Measurements from ENCODE around the gene IRX3.

Gene IRX3

DNA sequence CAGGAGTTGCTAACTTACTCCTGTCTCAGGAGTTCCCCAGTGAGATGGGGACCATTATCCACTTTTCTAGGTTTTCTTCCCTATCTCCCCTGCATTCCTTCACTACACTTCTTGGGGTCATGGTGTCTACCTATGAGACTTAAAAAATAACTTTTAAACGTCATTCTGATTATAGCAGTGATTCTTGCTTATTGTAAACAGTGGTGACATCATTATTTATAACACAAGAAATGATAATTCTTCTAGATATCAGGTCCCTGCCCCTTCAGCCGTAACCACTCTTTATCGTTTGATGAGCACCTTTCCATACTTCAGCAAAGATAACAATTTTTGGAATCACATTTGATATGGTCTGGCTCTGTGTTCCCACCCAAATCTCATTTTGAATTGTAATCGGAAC is 27.2 kb upstream of the IRX3 start:
- TF ChIP-seq EZH2 (optimal IDR thresholded peaks at IDR 0.05; ENCODE audit: low read depth, low read length) (no peak), CTCF (IDR thresholded peaks at IDR 0.05; ENCODE audit: low read length) (no peak), EZH2phosphoT487 (IDR thresholded peaks at IDR 0.05; ENCODE audit: low read length) (no peak)
- no peak for DNase-seq
- Histone ChIP-seq H3K4me1 (ENCODE audit: low read length) (no peaks in the 10 kb centered on the region), H3F3A (ENCODE audit: insufficient read depth, low read length) (no peaks in the 10 kb centered on the region), H3K79me2 (ENCODE audit: low read length) (no peaks in the 10 kb centered on the region), H3K27me3 (replicated peaks; ENCODE audit: insufficient read depth, low read length) (no peaks in the 10 kb centered on the region), H2AFZ (ENCODE audit: low read length) (no peak overlapping the region), H3K4me2 (ENCODE audit: low read depth, low read length) (no peak overlapping the region), H3K9ac (ENCODE audit: low read length) (no peak overlapping the region), H4K20me1 (ENCODE audit: insufficient read depth, low read length) (no peaks in the 10 kb centered on the region), H3K9me2 (replicated peaks; ENCODE audit: insufficient read depth, low read length) (no peaks in the 10 kb centered on the region), H3K4me3 (ENCODE audit: low read length) (no peak overlapping the region), H3K27ac (ENCODE audit: low read length) (no peak overlapping the region), H3K9me3 (replicated peaks; ENCODE audit: insufficient read depth, low read length) (no peaks in the 10 kb centered on the region), H3K36me3 (replicated peaks; ENCODE audit: insufficient read depth, low read length) (no peaks in the 10 kb centered on the region)

DNA sequence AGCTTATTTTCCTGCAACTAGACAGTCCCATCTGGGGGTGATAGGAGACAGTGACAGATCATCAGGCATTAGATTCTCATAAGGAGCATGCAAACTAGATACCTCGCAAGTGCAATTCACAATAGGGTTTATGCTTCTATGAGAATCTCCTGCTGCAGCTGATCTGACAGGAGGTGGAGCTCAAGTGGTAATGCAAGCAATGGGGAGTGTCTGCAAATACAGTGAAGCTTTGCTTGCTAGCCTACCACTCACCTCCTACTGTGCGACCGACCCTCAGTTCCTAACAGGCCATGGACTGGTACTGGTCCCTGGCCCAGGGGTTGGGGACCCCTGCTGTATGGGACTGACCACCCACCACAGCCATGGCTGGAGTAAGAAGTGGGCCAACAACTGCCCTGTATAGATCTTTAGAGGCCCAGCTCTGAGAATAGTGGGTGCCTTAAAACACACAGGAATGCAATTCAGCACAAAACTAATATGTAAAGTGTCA is 26.0 kb upstream of the IRX3 start:
- Histone ChIP-seq H2AFZ (ENCODE audit: low read length) (no peak overlapping the region), H3K9me2 (replicated peaks; ENCODE audit: insufficient read depth, low read length) (no peaks in the 10 kb centered on the region), H3K4me1 (ENCODE audit: low read length) (no peaks in the 10 kb centered on the region), H4K20me1 (ENCODE audit: insufficient read depth, low read length) (no peaks in the 10 kb centered on the region), H3K4me2 (ENCODE audit: low read depth, low read length) (no peak overlapping the region), H3K9ac (ENCODE audit: low read length) (no peak overlapping the region), H3K9me3 (replicated peaks; ENCODE audit: insufficient read depth, low read length) (no peaks in the 10 kb centered on the region), H3K36me3 (replicated peaks; ENCODE audit: insufficient read depth, low read length) (no peaks in the 10 kb centered on the region), H3K27ac (ENCODE audit: low read length) (no peak overlapping the region), H3K4me3 (ENCODE audit: low read length) (no peak overlapping the region), H3K27me3 (replicated peaks; ENCODE audit: insufficient read depth, low read length) (no peaks in the 10 kb centered on the region), H3F3A (ENCODE audit: insufficient read depth, low read length) (no peaks in the 10 kb centered on the region), H3K79me2 (ENCODE audit: low read length) (no peaks in the 10 kb centered on the region)
- TF ChIP-seq EZH2phosphoT487 (IDR thresholded peaks at IDR 0.05; ENCODE audit: low read length) (no peak), EZH2 (optimal IDR thresholded peaks at IDR 0.05; ENCODE audit: low read depth, low read length) (no peak), CTCF (IDR thresholded peaks at IDR 0.05; ENCODE audit: low read length) (no peak)
- no peak for DNase-seq

GRCh38 chr16:54309341-54309740 is 22.8 kb upstream of the IRX3 start:
- Histone ChIP-seq H4K20me1 (ENCODE audit: insufficient read depth, low read length) (no peaks in the 10 kb centered on the region), H3K9me2 (replicated peaks; ENCODE audit: insufficient read depth, low read length) (no peaks in the 10 kb centered on the region), H3K4me2 (ENCODE audit: low read depth, low read length) (no peak overlapping the region), H2AFZ (ENCODE audit: low read length) (no peak overlapping the region), H3K9me3 (replicated peaks; ENCODE audit: insufficient read depth, low read length) (no peaks in the 10 kb centered on the region), H3K27me3 (replicated peaks; ENCODE audit: insufficient read depth, low read length) (no peaks in the 10 kb centered on the region), H3F3A (ENCODE audit: insufficient read depth, low read length) (no peaks in the 10 kb centered on the region), H3K27ac (ENCODE audit: low read length) (no peak overlapping the region), H3K4me1 (ENCODE audit: low read length) (no peaks in the 10 kb centered on the region), H3K36me3 (replicated peaks; ENCODE audit: insufficient read depth, low read length) (no peaks in the 10 kb centered on the region), H3K79me2 (ENCODE audit: low read length) (no peaks in the 10 kb centered on the region), H3K4me3 (ENCODE audit: low read length) (no peak overlapping the region), H3K9ac (ENCODE audit: low read length) (no peak overlapping the region)
- no peak for DNase-seq
- no peak for TF ChIP-seq CTCF (IDR thresholded peaks at IDR 0.05; ENCODE audit: low read length)
- no peak for TF ChIP-seq EZH2 (optimal IDR thresholded peaks at IDR 0.05; ENCODE audit: low read depth, low read length)
- no peak for TF ChIP-seq EZH2phosphoT487 (IDR thresholded peaks at IDR 0.05; ENCODE audit: low read length)
